ENCODE data around the gene CFAP300. TPM values are rescaled to one million over a fixed set of nuclear protein-coding genes. Genes with fewer than 3 reads are reported as not detected.

Gene CFAP300
- total RNA-seq, 1 donor from 2014 or later: 15.2 TPM

GRCh38 chr11:102112509-102112821, 65.2 kb downstream of the CFAP300 start:
- H3K4me3 ChIP-seq: peak overlapping the region; percentile 79
- Mint-ChIP-seq H3K27ac (peak overlapping the region; percentile 100), H3K27me3 (ENCODE audit: insufficient read depth, low read depth) (peaks cover 5% of the 10 kb centered on the region), H3K36me3 (peaks cover 8% of the 10 kb centered on the region), H3K4me1 (peaks cover 58% of the 10 kb centered on the region), H3K4me3 (peak overlapping the region; percentile 97), H3K9me3 (no peaks in the 10 kb centered on the region)
- peaks cover 73% of the 10 kb centered on the region for H3K79me2 ChIP-seq (ENCODE audit: low read depth)
- H3K36me3 ChIP-seq: peaks cover 4% of the 10 kb centered on the region
- TF ChIP-seq CTCF (IDR thresholded peaks at IDR 0.05) (no peak), EZH2 (IDR thresholded peaks at IDR 0.05) (no peak), EZH2phosphoT487 (IDR thresholded peaks at IDR 0.05) (no peak)
- H4K20me1 ChIP-seq (ENCODE audit: low read depth): peaks cover 46% of the 10 kb centered on the region
- H3K4me1 ChIP-seq: peaks cover 54% of the 10 kb centered on the region
- peaks cover 46% of the 10 kb centered on the region for H3F3A ChIP-seq (ENCODE audit: low read depth)
- peak overlapping the region; percentile 57 for H3K9ac ChIP-seq
- peak overlapping the region; percentile 85 for H3K4me2 ChIP-seq
- H3K27ac ChIP-seq: peak overlapping the region; percentile 92
- no peaks in the 10 kb centered on the region for H3K9me3 ChIP-seq (ENCODE audit: low read depth)
- H3K27me3 ChIP-seq: peaks cover 18% of the 10 kb centered on the region
- DNase-seq (ENCODE audit: low spot score): no peak
- no peak overlapping the region for H2AFZ ChIP-seq (replicated peaks)

- Histone ChIP-seq H3K4me3 (no peak overlapping the region), H3K4me2 (peak overlapping the region; percentile 85), H3K27me3 (peaks cover 13% of the 10 kb centered on the region), H3K36me3 (peaks cover 4% of the 10 kb centered on the region), H3K4me1 (peaks cover 68% of the 10 kb centered on the region), H3K9ac (no peak overlapping the region), H3K27ac (no peak overlapping the region), H2AFZ (replicated peaks) (no peak overlapping the region), H3F3A (ENCODE audit: low read depth) (peaks cover 50% of the 10 kb centered on the region), H3K79me2 (ENCODE audit: low read depth) (peaks cover 86% of the 10 kb centered on the region), H3K9me3 (ENCODE audit: low read depth) (no peaks in the 10 kb centered on the region), H4K20me1 (ENCODE audit: low read depth) (peaks cover 62% of the 10 kb centered on the region)
- Mint-ChIP-seq H3K4me1 (peaks cover 64% of the 10 kb centered on the region), H3K4me3 (peak overlapping the region; percentile 82), H3K27ac (no peak overlapping the region), H3K9me3 (no peaks in the 10 kb centered on the region), H3K27me3 (ENCODE audit: insufficient read depth, low read depth) (peaks cover 3% of the 10 kb centered on the region), H3K36me3 (peaks cover 9% of the 10 kb centered on the region)
- no peak for DNase-seq (ENCODE audit: low spot score)
- no peak for TF ChIP-seq CTCF (IDR thresholded peaks at IDR 0.05)
- TF ChIP-seq EZH2phosphoT487 (IDR thresholded peaks at IDR 0.05): no peak
- no peak for TF ChIP-seq EZH2 (IDR thresholded peaks at IDR 0.05)
Observed at GRCh38 chr11:102114032-102114431, 66.8 kb downstream of the CFAP300 start.

GRCh38 chr11:102115557-102115956, 68.3 kb downstream of the CFAP300 start:
- peak overlapping the region; percentile 68 for H3K4me2 ChIP-seq
- peak overlapping the region; percentile 24 for H3K27ac ChIP-seq
- H3K4me1 ChIP-seq: peaks cover 77% of the 10 kb centered on the region
- peak overlapping the region; percentile 77 for H3K4me3 Mint-ChIP-seq
- H3K27me3 ChIP-seq: peaks cover 8% of the 10 kb centered on the region
- peaks cover 4% of the 10 kb centered on the region for H3K36me3 ChIP-seq
- H3K4me1 Mint-ChIP-seq: peaks cover 71% of the 10 kb centered on the region
- peak overlapping the region; percentile 89 for H3K27ac Mint-ChIP-seq
- peak; percentile 78 for DNase-seq (ENCODE audit: low spot score)
- peak overlapping the region; percentile 6 for H3K4me3 ChIP-seq
- H3K9me3 ChIP-seq (ENCODE audit: low read depth): no peaks in the 10 kb centered on the region
- H3F3A ChIP-seq (ENCODE audit: low read depth): peaks cover 54% of the 10 kb centered on the region
- no peak overlapping the region for H3K9ac ChIP-seq
- TF ChIP-seq EZH2 (IDR thresholded peaks at IDR 0.05) (no peak), CTCF (IDR thresholded peaks at IDR 0.05) (no peak), EZH2phosphoT487 (IDR thresholded peaks at IDR 0.05) (peak; percentile 57)
- H3K36me3 Mint-ChIP-seq: peaks cover 9% of the 10 kb centered on the region
- H3K79me2 ChIP-seq (ENCODE audit: low read depth): peaks cover 94% of the 10 kb centered on the region
- H3K27me3 Mint-ChIP-seq (ENCODE audit: insufficient read depth, low read depth): peaks cover 2% of the 10 kb centered on the region
- H3K9me3 Mint-ChIP-seq: no peaks in the 10 kb centered on the region
- H4K20me1 ChIP-seq (ENCODE audit: low read depth): peaks cover 77% of the 10 kb centered on the region
- no peak overlapping the region for H2AFZ ChIP-seq (replicated peaks)
